GM13977 (cell line): ENCODE data around the gene UBC.

Source experiments
- DNase-seq: peaks from one replicate; pipeline ENCODE4 v3.0.0; 2012; ENCODE audit warnings: low spot score
- CTCF ChIP-seq: IDR thresholded peaks from 2 replicates; pipeline ENCODE4 v1.5.1; 2012; ENCODE audit warnings: mild to moderate bottlenecking, control low read depth; ENCODE audit not compliant: insufficient read depth; ENCODE audit errors: extremely low read depth, missing control alignments
- in situ Hi-C: fragments of 300-500 bp; cut with MboI; formaldehyde crosslinking; loops from one replicate; pipeline ENCODE4 v1.12.0; 2022; ENCODE audit warnings: low sequenced_read_pairs, low pct_unique_long_range_greater_than_20kb, mixed read lengths, inconsistent platforms; ENCODE audit not compliant: unreplicated experiment

Gene UBC

GRCh38 chr12:124946447-124946793 is 32.0 kb upstream of the UBC start:
- in situ Hi-C loops: no loop called here
- no peak for TF ChIP-seq CTCF
- no peak for DNase-seq

DNA sequence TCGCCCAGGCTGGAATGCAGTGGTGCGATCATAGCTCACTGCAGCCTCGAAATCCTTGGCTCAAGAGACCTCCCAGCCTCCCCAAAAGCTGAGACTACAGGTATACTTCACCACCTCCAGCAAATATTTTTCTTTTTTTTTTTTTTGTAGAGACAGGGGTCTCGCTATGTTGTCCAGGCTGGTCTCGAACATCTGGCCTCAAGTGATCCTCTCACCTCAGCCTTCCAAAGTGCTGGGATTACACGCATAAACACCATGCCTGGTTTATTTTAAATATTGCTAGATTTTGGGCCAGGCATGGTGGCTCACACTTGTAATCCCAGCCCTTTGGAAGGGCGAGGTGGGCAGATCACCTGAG is 26.7 kb upstream of the UBC start:
- TF ChIP-seq CTCF: no peak
- DNase-seq: no peak
- in situ Hi-C loops: no loop called here

- DNase-seq: peak; percentile 68
- peak; percentile 91 for TF ChIP-seq CTCF
- in situ Hi-C loops: no loop called here
Measured at GRCh38 chr12:124940393-124941169, 26.1 kb upstream of the UBC start.

DNA sequence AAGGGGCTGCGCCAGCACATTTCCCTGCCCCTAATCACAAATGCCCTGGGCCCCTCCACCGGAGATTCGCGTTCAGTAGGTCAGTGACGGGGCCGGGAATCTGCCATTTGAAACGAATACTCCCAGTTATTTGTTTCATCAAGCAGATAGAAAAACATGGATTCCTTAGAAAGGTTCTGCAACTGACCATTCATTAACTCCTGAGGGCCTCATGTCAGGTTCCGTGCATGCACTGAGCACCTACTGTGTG is 25.6 kb upstream of the UBC start:
- in situ Hi-C loops: no loop called here
- DNase-seq: no peak
- TF ChIP-seq CTCF: no peak

- DNase-seq: no peak
- TF ChIP-seq CTCF: no peak
- in situ Hi-C loops: no loop called here
Measured at GRCh38 chr12:124939421-124940142, 25.1 kb upstream of the UBC start.

DNA sequence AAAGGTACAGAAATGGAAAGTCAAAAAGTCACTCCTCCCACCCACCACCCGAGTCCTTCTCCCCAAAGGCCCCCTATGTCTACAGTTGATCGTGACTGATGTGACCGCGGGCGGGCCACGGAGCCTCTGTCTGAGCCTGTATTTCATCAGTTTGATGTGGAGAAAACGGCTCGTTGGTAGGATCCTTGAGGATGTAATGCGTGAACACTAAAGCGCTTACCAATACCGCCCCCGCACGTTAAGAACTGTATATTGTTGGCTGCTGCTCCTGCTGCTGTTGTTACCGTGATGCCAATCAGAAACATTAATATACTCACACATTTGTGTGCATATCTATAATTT is 24.6 kb upstream of the UBC start:
- DNase-seq: no peak
- in situ Hi-C loops: no loop called here
- TF ChIP-seq CTCF: peak; percentile 41
